GM12801 (cell line): Measurements from ENCODE around the gene RTL9.

Experiments
- CTCF ChIP-seq: IDR thresholded peaks from one replicate; pipeline ENCODE4 v1.5.1; 2011; ENCODE audit warnings: control low read depth; ENCODE audit not compliant: insufficient read length; ENCODE audit errors: extremely low read depth

RTL9 gene

GRCh38 chrX:110373310-110373709 is 14.7 kb downstream of the RTL9 start:
- no peak for TF ChIP-seq CTCF

DNA sequence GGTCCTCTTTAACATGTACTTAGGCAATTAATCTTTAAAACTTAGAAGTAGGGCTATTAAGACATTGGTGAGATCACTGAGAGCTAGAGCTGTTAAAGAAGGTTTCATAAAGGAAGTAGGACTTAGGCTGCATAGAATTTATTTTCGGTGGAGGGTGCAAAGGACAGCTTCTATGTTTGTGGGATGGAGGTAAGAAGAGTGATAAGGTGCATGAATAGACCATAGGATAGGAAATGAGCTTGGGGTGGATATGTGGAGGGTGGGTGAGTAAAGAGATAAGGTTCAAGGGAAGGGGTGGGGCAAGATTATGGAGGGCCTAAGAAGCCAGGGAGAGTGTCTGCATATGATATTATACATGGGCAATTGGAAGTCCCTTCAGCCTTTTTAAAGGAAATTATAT is 15.9 kb downstream of the RTL9 start:
- no peak for TF ChIP-seq CTCF

DNA sequence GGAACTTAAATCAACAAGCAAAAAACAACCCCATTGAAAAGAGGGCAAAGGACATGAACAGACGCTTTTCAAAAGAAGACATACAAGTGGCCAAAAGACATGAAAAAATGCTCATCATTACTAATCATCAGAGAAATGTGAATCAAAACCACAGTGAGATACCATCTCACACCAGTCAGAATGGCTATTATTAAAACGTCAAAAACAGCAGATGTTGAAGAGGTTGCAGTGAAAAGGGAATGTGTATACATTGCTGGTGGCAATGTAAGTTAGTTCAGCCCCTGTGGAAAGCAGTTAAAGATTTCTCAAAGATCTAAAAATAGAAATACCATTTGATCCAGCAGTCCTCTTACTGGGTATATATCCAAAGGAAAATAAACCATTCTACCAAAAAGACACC is 22.6 kb downstream of the RTL9 start:
- no peak for TF ChIP-seq CTCF

DNA sequence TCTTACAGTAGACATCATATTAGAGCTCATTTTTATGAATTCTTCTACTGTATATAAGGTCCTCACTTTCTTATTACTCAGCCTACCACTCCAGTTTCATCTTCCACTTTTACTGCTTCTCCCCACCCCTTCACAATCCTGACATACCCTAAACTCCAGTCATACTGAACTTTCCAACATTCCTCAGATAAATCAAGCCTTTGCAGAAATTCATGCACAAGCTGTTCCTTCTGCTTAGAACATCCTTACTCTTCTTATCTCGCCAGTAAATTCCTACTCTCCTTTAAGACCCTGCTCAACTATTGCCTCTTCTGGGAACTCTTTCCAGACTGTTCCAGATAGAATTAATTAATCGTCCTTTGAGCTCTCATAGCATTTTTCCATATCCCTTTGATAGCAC is 24.8 kb downstream of the RTL9 start:
- no peak for TF ChIP-seq CTCF

GRCh38 chrX:110384490-110384889 is 25.8 kb downstream of the RTL9 start:
- no peak for TF ChIP-seq CTCF

GRCh38 chrX:110389570-110389969 is 30.9 kb downstream of the RTL9 start:
- no peak for TF ChIP-seq CTCF

DNA sequence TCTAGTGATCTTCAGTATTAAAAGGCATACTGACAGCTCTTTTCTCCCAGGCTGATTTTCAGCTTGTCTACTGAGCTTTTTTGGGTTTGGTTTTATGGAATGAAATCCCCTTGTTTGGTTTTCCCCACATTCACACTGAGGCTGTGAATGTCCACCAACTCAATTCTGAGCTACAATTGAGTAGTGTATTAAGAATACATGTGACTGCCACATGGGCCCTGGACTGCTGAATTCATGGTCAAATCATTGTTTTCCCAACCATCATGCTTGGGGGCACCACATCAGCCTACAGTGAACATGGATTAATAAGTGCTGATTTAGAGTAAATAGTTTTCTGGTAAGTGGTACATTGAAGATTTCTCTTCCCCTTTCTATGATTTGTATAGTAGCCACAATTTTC is 32.4 kb downstream of the RTL9 start:
- TF ChIP-seq CTCF: no peak

DNA sequence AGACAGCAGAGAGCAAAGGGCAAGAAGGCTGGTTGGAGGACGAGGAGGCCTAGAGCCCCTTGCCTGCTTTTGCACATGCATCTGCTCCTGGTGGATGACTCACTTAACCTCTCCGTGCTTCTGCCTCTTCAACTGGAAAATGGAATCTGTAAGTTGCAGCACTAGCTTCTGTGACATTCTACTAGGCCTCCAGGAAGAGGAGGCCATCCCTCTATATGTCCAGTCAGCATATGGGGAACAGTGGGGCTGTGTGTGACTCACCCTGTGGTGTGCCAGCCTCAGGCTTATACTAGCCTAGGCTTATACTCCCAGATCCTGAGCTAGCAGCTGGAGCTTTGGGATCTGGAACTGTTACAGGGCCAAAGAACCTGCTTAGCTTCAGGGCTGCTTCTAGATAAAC is 36.0 kb downstream of the RTL9 start:
- TF ChIP-seq CTCF: no peak
